H7 (cell line): ENCODE results near the gene FBXO46. TPM values are rescaled to one million over a fixed set of nuclear protein-coding genes. Genes with fewer than 3 reads are reported as not detected.

Experiments used
- DNase-seq: peaks from one replicate; pipeline ENCODE4 v3.0.0; 2012
- H3K27me3 ChIP-seq: 2 replicates; pipeline ENCODE4 v1.6.0; 2011; ENCODE audit warnings: mild to moderate bottlenecking, low read length; ENCODE audit not compliant: control insufficient read depth, insufficient read depth
- H3K36me3 ChIP-seq: replicated peaks from 2 replicates; pipeline ENCODE4 v1.5.1; 2011; ENCODE audit warnings: low read length; ENCODE audit not compliant: control insufficient read depth, insufficient read depth
- H3K4me3 ChIP-seq: 2 replicates; pipeline ENCODE4 v1.5.1; 2011; ENCODE audit warnings: low read depth, mild to moderate bottlenecking, control low read depth, low read length, moderate library complexity; ENCODE audit not compliant: insufficient read depth
- total RNA-seq: library from RNA; depleted of rRNA; stranded (reverse); fragments of >200 nt; shearing (Covaris generic); gene quantifications from 2 replicates; pipeline ENCODE4 v1.2.3, GENCODE V29; 2014; rRNA removed

Gene FBXO46, protein sequence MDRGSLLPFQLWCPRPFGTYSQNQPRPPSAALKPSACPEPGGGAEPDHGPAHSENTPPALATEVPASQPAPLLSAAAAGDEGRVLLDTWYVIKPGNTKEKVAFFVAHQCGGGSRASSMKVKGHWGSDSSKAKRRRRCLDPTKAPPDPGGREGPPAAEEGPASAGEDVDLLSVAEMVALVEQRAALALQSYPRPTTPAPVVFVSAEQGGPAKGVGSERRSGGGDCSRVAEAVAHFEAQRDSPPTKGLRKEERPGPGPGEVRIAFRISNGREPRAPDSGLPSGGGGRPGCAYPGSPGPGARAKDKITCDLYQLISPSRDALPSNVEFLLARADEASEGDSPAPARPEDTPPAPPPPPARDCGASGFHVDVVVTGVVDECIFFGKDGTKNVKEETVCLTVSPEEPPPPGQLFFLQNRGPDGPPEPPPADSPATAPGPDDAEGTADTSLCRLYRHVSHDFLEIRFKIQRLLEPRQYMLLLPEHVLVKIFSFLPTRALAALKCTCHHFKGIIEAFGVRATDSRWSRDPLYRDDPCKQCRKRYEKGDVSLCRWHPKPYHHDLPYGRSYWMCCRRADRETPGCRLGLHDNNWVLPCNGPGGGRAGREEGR
- total RNA-seq = 26.3 and 30.0 TPM in 2 replicates

DNA sequence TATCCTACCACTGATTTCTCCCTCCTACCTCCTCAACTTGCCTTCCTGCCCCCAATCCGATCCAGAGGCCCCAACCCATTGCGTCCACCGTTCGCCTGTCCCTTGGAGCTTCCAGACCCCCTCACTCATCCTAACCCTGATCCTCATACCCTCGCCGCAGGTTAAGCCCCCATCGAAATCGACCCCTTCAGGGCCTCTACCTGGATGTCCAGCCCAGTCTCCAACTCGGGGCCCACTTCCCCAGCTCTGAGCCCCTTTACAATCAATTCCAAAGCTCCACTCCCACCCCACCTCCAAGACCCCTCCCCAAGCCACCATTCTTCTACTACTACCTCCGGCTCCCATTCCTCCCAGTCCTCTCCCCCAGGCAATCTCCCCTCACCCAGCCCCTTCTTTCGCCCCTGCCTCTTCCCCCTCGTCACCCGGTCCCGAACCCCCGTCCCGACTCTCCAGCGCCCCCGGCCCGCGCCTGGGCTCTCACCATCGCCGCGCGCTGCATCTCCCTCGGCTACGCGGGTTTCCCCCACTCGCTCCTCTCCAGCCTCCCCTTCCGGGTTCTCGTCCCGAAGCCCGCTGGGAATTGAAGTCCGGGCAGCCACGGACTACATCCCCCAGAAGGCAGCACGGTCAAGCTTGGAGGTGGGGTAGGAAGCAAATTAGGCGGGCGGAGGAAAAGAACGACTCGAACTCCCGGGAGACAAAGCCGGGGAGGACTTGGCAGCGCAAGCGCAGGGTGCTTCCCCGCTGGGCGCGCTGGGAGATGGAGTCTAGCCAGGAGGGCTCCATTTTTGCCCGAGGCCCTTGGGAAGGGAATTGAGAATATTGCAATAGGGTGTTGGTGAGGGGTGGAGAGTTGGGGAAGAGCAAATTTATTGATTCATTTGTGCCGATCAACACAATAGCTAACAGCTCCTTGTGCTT is at the start of gene FBXO46:
Gene FBXO46, minus strand, starts transcription at position 529 of the 921 bp plus-strand sequence. CDS start 17,401 bp downstream, outside the sequence.
- H3K27me3 ChIP-seq = no peaks in the 10 kb centered on the region
- DNase-seq = peak; percentile 97
- no peaks in the 10 kb centered on the region for H3K36me3 ChIP-seq
- H3K4me3 ChIP-seq = peak within 1 kb of the TSS; percentile 66

DNA sequence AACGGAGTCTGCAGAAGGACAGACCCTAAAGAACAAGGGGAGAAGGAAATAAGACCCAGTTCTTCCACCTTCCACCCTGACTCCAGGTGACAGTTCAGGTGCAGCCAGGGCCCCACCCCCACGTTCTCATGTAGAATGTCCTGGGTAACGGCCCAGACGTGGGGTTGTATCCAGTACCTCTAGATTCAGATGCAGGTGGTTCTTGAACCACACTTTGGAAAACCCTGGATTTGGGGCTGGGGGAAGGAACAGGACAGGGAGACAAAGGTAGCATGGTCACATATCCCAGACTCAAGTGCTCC is 49.4 kb upstream of the FBXO46 start:
- Histone ChIP-seq H3K27me3 (peaks cover 9% of the 10 kb centered on the region), H3K36me3 (peaks cover 2% of the 10 kb centered on the region), H3K4me3 (no peak overlapping the region)
- DNase-seq = peak; percentile 76

DNA sequence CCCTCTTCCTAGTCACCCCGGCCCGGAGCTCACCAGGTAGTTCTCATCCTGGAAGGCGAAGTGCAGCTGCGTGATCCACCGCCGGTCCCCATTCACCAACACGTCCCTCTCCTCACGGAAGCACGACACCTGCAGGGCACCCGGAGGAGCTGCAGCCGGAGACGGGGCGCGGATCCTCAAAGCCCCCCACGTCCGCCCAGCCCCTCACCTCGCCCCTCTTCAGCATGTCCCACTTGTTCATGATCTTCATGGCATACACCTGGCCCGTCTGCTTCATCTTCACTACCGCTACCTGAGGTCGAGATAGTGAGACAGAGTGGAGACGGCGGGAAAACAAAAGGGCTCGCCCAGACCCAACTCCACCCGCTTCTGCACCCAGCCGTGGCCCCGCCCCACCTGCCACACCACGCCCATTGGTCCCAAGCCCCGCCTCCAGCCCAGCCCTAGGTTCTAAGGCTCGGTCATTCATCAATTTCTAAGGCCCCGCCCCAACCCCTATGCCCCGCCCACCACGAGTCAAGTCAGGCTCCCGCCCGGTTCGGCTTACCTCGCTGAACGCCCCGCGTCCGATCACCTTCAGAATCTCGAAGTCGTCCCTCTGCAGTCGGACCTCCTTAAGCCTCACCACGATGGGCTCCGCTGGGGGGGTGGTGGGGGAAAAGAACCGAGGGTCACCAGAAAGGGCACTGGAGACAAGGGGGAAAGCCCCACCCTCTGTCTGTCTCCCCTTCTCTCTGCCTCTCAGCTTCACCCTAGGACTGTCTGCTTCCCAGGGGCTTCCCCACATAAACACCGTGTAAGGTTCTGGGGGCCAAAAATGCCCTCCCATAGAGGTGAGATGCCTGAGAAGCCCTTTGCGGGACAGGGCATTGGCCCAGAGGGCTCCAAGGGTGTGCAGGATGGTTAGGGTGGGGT is 48.8 kb upstream of the FBXO46 start:
- peak; percentile 99 for DNase-seq
- Histone ChIP-seq H3K27me3 (peaks cover 9% of the 10 kb centered on the region), H3K4me3 (peak overlapping the region; percentile 50), H3K36me3 (peaks cover 2% of the 10 kb centered on the region)

DNA sequence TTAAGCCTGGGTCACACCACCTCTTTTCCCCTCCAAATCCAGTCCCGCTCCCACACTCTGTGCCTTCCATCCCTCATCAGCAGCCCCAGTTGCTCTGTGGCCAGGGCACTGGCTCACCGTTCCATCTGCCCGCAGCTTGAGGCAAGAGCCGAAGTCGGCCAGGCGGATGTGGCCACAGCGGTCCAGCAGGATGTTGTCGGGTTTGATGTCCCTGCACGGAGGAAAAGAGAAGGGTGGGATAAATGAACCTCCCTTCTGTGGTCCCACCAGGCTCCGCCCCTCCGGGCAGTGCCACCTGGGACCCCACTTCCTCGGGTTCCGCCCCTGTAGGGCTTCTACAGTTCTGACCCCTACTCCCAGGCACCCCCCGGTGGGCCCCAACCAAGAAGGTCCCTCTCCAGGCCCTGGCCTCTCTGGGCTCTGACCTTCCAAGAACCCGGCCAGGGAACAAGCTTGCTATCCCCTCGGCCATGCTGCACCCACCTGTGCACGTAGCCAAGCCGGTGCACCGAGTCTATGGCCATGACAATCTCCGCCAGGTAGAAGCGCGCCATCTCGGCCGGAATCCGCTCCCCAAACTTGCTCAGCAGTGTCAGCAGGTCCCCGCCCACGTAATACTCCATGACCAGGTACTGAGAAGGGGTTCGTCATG is 47.4 kb upstream of the FBXO46 start:
- Histone ChIP-seq H3K4me3 (no peak overlapping the region), H3K36me3 (peaks cover 2% of the 10 kb centered on the region), H3K27me3 (peaks cover 9% of the 10 kb centered on the region)
- DNase-seq = no peak

DNA sequence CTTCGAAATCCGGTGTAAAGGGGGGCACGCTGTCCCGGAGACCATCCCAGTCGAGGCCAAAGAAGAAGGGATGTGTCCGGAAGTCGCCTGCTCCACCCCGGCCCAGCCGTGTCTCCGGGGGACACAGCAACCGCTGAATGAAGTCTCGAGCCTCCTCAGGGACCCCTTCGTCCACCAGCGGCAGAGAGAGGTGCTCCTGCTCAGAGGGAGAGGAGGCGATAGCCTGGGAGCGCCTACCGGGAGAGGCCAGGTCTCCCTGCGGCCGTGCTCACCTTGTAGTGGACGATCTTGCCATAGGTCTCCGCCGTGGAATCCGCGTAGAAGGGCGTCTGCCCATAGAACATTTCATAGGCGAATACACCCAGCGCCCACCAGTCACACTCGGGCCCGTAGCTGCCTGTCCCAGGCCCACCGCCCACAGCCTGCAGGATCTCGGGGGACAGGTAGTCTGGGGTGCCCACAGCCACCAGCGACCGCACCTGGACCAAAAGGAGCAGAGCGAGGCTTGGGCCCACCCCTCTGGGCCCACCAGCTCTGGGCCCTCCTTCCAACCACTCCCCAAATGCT is 46.8 kb upstream of the FBXO46 start:
- DNase-seq = no peak
- Histone ChIP-seq H3K27me3 (peaks cover 12% of the 10 kb centered on the region), H3K4me3 (no peak overlapping the region), H3K36me3 (peaks cover 2% of the 10 kb centered on the region)

DNA sequence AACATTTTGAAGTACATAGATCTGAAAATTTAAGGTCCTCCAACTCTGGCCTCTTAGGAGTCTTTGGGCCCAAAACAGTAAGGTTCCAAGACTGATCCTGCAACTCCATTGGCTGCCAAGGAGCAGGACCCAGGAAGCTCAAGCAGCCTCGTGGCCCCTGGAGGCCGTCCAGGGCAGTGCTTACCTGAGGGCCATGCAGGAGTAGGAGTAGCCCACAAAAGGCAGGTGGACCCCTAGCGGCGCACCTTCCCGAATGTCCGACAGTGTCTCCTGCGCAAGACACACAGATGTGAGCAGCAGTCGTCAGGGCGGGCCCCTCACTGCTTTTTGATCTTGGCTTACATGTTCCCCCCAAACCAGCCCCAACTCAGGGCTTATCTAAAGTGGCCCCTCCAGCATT is 44.1 kb upstream of the FBXO46 start:
- Histone ChIP-seq H3K36me3 (peaks cover 2% of the 10 kb centered on the region), H3K4me3 (no peak overlapping the region), H3K27me3 (peaks cover 10% of the 10 kb centered on the region; the same call in 1 of the 2 replicates)
- DNase-seq = peak; percentile 95

DNA sequence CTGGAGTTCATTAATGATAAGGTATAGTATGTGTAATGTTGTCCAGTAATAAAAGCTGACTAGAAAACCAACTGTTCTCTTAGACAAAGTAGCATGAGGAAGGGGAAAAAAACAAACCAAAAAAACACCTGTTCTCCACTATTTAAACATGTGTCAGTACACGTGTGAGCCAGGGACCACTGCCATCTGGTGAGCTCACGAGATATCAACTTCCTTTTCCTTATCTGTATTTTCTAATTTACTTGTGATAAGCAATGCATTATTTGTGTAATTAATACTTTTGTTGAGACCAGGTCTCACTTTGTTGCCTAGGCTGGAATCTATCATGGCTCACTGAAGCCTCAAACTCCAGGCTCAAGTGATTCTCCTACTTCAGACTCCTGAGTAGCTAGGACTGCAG is 42.7 kb upstream of the FBXO46 start:
- peaks cover 2% of the 10 kb centered on the region for H3K36me3 ChIP-seq
- peaks cover 10% of the 10 kb centered on the region; the same call in 1 of the 2 replicates for H3K27me3 ChIP-seq
- no peak for DNase-seq
- H3K4me3 ChIP-seq = no peak overlapping the region

DNA sequence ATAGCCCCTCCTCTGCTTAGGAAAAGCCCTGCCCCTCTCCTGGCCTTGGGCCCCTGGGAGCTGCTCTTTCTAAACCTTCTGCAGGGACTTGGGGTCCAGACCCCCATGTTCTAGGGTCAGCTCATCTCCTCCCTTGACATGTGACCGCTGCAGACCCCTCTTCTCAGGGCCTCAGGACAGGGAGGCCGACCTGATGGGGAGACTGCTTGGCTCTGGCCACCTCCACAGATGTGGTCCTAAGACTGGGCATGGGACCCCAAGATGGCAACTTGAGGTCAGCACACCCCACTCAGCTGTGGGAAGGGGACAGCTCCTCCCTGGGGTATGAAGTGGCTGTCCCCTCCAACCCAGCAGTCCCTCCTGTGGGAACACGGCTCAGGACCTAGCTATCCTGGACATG is 42.2 kb upstream of the FBXO46 start:
- Histone ChIP-seq H3K36me3 (peaks cover 2% of the 10 kb centered on the region), H3K27me3 (peaks cover 10% of the 10 kb centered on the region; the same call in 1 of the 2 replicates), H3K4me3 (no peak overlapping the region)
- peak; percentile 26 for DNase-seq

DNA sequence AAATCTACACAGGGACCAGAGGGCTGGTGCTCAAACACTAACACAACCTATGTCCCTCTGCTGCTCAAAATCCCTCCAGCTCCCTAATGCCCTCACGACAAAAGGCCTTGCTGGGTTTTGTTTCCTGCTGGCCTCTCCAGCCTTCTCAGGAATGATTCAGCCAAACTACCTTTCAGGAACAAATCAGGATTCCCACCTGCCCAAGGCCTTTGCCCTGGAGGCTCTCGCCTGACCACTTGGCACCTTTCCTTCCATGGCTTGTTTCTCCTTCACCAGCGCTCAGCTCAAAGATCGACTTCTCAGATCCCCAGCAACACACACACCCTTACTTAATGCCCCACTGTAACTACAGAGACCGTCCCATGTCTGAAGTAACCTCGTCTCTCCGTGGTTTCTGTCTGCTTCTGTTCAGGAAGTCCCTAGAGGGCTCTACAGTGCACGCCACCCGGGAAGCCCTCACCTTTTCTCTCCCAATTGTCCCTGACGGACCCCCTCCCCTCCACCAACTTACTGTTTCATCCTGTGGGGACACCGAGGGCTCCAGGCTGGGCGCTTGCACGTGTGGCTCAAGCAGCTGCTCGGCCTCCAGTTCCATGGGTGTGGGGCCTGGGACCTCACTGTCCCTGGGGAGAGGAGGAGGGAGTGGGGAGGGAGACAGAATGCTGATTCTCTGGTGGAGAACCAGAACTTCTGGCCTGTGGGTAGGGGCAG is 41.6 kb upstream of the FBXO46 start:
- no peak overlapping the region for H3K4me3 ChIP-seq

DNA sequence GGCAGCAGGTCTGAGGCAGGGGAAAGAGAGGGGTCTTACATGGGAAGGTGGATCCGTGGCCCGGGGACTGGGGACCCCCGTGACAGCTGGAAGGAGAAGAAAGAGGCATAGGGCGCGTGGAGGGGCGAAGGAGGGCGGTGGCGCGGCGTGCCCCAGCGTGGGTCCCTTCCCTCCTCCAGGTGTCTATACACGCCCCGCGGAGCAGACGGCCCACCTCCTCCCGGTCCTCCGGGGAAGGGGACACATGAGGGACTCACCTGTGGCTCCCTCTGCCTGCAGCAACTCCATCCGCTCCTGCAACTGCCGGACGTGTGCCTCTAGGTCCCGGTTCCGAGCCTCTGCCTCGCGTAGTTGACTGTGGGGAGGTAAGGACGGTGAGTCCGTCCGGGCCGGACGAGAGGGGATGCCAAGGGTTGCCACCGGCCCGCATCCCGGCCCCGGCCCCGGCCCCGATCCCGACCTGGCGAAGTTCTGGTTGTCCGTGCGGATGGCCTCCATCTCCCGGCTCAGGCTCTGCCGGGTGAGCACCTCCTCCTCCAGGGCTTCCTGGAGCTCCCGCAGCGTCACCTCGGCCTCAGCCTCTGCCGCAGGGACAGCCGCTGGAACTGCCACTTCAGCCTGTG is 40.7 kb upstream of the FBXO46 start:
- Histone ChIP-seq H3K4me3 (peak overlapping the region; percentile 62), H3K36me3 (no peaks in the 10 kb centered on the region), H3K27me3 (peaks cover 10% of the 10 kb centered on the region; the same call in 1 of the 2 replicates)
- DNase-seq = peak; percentile 81

More for the DNA sequence above, 41.6 kb upstream of the FBXO46 start:
- peak; percentile 52 for DNase-seq
- H3K36me3 ChIP-seq = peaks cover 2% of the 10 kb centered on the region; the same call in 1 of the 2 replicates
- peaks cover 10% of the 10 kb centered on the region; the same call in 1 of the 2 replicates for H3K27me3 ChIP-seq

DNA sequence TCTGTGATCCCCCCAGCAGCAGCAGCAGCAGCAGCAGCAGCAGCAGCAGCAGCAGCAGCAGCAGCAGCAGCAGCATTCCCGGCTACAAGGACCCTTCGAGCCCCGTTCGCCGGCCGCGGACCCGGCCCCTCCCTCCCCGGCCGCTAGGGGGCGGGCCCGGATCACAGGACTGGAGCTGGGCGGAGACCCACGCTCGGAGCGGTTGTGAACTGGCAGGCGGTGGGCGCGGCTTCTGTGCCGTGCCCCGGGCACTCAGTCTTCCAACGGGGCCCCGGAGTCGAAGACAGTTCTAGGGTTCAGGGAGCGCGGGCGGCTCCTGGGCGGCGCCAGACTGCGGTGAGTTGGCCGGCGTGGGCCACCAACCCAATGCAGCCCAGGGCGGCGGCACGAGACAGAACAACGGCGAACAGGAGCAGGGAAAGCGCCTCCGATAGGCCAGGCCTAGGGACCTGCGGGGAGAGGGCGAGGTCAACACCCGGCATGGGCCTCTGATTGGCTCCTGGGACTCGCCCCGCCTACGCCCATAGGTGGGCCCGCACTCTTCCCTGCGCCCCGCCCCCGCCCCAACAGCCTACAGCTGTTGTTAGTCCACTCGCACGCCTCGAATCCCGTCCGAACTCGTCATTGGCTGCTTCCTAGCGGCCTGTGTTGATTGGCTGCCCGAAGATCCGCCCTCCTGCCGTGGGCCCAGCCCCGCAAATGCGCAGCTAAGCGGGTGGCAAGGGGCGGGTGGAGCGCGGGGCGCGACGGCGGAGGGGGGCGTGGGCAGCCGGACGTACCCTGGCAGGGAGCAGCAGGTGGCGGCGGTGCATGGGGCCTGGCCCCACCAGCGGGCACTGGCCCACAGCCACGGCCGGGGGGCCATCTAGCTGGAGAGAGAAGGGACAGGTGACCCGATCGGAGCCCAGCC is 39.8 kb upstream of the FBXO46 start:
- H3K4me3 ChIP-seq = peak overlapping the region; percentile 74
- peaks cover 10% of the 10 kb centered on the region; the same call in 1 of the 2 replicates for H3K27me3 ChIP-seq
- peak; percentile 99 for DNase-seq
- no peaks in the 10 kb centered on the region for H3K36me3 ChIP-seq
